ENCODE measurements around the gene PHF8.

Gene PHF8

DNA sequence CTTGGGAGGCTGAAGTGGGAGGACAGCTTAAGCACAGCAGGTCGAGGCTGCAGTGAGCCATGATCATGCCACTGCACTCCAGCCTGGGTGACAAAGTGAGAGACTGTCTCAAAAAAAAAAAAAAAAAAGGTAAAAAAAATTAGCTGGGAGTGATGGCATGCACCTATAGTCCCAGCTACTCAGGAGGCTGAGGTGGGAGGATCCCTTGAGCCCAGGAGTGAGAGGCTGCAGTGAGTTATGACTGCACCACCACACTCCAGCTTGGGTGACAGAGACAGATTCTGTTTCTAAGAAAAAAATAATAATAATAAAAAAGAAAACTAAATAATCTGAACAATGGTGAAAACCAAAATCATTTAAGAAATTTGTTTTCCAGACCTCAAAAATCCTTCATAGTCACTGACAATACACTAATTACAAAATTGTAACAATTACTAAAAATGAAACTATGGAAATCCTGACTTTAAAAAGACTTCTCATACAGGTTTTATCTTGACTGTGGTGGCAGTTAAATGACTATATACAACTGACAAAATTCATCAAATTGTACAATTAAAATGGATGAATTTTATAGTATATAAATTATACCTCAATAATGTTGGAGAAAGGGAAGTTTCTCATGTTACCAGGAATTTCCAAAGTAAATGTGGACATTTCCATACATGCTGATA, 31.3 kb downstream of the PHF8 start:
- DNase-seq, result no peak

DNA sequence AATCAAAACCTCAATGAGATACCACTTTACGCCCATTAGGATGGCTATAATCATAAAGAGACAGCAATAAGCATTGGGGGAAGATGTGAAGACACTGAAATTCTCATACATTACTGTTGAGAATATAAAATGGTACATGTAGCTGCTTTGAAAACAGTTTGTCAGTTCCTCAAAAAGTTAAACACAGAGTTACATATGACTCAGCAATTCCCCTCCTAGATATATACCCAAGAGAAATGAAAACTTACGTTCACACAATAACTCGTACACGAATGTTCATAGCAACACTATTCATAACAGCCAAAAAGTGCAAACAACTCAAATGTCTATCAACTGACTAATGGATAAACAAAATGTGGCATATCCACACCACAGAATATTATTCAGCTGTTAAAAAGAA, 36.6 kb downstream of the PHF8 start:
- no peak for DNase-seq

DNA sequence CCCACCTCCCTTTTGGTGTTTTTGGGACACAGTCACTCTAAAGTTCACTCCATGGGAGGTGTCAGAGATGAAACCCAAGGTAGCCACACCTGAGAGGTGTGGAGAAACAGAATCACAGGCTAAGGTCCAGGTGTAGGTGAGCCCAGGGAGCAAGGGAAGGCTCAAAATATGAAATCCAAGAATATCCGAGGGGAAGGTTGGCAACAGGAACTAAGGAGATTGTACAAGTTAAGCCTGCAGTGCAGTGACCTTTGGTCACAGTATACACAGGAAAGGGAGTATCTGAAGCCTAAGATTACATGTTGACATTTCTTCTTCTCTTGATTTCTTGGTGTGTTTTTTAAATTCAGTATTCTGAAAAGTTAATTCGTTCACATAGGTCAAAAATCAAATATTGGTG, 46.5 kb downstream of the PHF8 start:
- no peak for DNase-seq

DNA sequence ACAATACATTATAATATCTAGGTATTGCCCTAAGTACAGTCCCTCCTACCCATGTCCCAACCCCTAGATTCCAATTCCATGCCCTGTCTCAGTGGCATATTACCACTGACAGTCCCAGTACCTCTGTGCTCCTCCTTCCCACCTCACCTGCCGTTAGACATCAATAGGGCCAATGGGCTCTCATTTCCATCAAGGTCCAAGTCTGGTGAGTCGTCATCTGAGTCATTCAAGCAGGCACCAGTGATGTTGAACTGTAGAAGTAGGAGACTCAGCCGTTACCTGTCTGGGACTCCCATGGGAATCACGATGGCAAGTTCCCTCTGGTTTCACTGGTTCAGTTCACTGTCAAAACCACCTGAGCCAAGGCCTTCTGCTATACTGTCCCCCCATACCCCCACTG, 51.7 kb downstream of the PHF8 start:
- DNase-seq, result no peak

DNA sequence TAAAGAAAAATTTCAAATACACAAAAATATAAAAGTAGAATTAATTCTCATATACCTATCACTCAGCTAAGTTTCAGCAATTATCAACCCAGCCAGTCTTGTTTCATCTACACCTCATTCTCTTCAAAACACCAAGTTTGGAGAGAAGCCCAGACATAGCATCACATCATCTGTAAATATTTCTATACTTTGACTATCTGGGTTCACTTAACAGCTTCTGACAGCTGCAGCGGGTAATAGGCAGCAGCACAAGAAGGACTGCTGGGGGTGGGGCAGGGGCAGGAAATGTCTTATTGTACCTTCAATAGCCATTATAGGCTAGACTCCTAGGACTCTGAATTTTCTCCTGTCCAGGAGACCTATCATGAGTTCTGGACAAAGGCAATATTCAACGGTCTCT, 54.1 kb downstream of the PHF8 start:
- no peak for DNase-seq

DNA sequence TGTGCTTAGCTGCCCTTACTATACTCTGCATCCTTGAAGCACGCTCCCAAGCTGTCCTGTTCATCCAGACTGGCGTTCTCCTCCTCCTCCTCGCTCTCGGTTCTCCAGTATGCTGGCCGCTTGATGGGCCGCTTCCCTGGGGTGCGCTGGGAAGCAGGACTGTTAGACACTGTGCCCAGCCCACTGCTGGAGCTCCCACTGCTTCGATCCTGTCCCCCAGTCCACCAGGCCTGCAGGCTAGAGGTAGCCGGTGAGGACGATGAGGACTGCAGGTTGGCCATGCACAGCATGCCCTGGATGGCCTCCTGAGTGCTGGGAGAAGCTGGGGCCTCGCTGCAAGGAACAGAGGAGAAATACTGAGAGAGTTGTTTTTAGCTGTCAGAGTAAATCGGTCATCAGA, 59.4 kb downstream of the PHF8 start:
- DNase-seq, result no peak

DNA sequence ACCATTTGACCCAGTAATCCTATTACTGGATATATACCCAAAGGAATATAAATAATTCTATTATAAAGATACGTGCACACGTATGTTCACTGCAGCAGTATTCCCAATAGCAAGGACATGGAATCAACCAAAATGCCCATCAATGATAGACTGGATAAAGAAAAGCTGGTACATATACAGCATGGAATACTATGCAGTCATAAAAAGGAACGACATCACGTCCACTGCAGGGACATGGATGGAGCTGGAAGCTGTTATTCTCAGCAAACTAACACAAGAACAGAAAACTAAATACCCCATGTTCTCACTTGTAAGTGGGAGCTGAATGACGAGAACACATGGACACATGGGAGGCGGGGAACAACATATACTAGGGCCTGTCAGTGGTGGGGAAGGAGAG, 69.7 kb downstream of the PHF8 start:
- DNase-seq, result no peak

DNA sequence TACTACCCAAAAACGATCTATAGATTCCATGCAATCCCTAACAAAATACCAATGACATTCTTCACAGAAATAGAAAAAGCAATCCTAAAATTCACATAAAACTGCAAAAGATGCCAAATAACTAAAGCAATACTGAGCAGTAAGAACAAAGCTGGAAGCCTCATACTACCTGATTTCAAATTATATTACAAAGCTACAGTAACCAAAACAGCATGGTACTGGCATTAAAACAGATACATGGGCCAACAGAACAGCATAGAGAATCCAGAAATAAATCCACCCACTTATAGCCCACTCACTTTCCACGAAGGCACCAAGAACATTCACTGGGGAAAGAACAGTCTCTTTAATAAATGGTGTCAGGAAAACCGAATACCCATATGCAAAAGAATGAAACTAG, 74.7 kb downstream of the PHF8 start:
- DNase-seq, result no peak

DNA sequence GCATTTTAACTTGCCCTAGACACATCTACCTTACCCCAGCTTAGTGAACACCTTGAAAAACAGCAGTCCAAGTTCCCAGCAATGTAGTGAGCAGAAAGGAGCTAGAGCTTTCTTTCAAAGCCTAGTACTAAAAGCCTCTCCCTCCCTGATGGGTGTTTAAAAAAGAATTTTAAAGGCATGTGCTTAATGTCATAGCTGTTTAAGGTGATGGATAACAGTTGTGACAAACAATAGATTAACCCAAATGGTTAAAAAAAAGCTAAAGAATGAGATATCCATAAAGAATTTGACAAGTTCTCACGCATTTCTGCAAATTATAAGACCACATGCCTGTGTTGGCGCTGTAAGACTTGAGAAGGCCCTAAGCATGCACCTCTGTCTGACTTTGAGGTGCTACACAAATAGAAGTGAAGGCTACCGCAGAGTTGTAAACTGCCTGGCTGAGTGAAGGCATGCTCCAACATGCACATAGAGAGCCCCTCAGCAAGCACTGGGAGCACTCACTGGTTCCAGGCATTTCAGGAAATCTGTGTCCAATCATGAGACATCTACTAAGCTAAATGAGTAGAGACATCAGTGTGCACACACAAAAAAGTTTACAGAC, 94.0 kb downstream of the PHF8 start:
- DNase-seq, result no peak

DNA sequence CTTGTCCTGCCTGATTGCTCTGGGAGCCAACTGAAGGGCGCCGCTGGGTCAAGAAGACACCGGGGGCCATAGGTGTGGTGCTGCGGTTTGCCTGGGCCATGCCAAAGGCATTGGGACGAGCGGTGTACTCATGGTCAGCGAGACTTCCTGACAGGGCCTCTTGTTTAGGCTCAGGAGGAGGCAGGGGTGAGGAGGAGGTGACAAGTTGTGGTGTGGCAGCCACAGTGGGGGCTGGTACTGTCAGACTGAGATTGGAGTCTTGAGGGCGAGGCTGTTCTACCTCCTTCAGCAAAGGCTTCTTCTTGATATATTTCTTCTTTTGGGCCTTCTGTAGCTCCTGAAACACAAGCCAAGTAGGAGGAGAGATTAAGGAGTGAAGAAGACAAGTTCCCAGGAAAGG, 104.1 kb downstream of the PHF8 start:
- no peak for DNase-seq

DNA sequence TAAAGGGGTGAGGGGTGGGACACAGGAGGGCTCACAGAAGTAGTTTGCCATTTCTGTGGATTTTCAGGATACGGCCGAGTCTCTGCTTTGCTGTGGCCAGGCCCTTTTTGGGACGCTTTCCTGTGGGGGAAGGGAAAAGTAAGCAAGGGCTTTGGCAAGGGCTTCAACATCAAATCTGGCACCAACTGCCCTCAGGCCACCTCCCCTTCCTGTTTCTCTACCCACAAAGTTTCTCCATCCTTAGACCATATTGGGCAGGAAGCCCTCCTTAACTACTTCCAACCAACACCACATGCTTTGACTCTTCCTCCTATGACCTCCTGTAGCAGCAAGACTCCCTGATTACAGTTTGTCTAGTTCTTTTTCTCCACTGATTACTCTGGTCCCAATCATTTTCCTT, 105.1 kb downstream of the PHF8 start:
- DNase-seq, result peak; percentile 76

DNA sequence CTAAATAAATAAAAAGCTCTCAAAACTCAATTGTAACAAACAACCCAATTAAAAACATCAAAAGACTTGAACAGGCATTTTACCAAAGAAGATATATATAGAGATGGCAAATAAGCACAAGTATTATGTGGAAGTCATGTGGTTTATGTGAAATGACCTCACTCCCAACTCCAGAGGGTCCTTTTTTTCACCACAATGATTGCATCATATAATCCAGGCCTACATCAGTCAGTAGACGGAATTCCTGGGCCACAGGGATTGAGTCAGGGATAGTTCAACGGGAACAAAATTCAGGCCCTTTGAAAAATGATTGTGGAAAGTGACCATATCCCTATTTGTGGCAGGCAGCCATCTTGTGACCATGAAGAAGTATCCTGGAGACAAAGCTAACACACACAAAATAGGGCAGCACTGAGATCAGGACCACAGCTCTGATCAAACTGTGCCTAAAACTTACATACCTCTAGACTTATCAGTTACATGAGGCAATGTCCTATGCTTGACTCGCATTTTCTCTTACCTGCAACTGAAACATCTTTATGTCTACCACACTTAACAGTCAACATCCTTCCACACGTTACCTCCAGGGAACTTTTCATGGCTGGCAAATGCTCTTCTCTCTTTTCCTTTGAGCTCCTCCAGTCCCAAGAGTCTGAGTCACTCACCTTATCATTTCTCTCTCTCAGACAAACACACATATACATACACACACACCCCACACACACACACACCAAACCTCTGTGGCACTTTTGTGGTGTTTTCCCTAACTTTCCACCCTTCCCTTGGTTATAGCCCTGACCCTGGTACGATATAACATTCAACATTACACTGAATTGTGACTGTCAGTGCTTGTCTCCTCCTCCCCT, 113.5 kb downstream of the PHF8 start:
- DNase-seq, result no peak

DNA sequence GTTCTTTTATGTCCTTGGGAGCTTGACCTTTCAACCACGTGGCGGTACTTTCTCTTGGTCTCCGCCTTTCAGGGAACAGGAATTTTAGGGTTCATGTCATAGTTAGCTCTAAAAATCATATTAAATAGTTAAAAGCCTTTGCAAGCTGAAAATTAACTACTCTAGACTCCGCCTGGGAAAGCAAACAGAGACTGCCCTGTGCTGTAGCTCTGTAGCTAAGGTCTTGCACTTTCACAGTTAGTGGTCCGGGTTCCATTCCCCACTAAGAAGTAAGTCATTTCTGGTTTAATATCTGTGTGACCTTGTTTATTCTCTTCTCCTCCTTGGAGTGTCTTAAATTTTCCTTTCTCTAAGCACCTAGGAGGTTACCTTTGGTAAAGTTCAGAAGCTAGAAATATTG, 118.2 kb downstream of the PHF8 start:
- DNase-seq, result no peak

DNA sequence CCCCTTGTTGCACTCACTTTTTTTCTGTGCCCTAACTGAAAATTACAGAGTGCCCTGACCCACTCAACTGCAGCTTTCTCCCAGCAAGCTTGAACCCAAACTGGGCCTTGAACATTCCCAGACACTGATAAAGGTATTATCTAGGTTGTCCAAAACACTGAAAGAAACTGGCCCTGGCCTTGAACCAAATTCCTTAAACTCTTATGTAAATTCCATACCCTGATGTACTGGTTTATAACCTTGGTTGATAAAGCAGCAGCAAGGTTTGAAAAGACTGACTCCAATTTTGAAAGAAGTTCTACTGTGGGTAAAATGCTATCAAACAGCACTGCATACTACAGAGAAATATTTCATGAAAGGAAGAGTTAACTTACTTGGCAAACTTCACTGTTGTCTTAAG, 125.6 kb downstream of the PHF8 start:
- no peak for DNase-seq

DNA sequence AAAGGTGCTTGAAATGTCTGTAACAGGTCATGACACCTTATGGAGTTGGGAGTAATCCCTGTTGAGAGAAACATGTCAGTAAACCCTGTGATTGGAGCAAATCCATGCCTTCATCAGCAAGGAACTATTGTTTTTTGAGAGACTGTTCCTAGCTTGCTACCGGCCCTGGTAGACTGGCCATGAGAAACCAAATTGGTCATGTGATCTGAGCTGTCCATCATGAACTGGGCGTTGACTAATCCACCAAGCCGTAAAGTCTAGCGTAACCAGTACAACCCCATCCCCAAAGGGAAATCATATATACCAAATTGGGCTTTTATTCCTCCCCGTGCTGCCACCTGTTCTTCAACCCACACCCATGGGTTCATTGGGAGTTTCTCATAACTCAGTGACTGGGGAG, 143.7 kb downstream of the PHF8 start:
- no peak for DNase-seq

DNA sequence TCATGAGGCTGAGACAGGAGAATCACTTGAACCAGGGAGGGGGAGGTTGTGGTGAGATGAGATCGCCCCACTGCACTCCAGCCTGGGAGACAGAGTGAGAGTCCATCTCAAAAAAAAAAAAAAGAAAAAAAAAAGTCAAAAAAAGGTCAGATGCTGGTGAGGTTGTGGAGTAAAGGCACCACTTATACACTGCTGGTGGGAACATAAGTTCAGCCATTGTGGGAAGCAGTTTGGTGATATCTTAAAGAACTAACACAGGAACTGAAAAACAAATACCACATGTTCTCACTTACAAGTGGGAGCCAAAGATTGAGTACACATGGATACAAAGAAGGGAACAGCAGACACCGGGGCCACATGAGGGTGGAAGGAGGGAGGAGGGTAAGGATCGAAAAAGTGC, 149.0 kb downstream of the PHF8 start:
- no peak for DNase-seq

Measured in GF-D8 (cell line).